ENCODE measurements around the gene LRRC45.

- TF ChIP-seq POLR2AphosphoS5 (IDR thresholded peaks at IDR 0.05; ENCODE audit: low read depth, low read length) (no peak), TAF1 (IDR thresholded peaks at IDR 0.05; ENCODE audit: borderline replicate concordance, insufficient read depth, low read length) (no peak)
These were observed 26.8 kb upstream of the LRRC45 start for GRCh38 chr17:81996232-81996756.
